HG02938 (cell line): ENCODE measurements around the gene EFNA4.
A peak's percentile ranks its signal among the peaks of the same experiment; 100 is the strongest.

Experiments
- ATAC-seq: cut with Tn5 transposase; IDR thresholded peaks from one replicate; pipeline ENCODE4 v1.9.1; 2021; ENCODE audit warnings: mild to moderate bottlenecking, moderate library complexity; ENCODE audit not compliant: unreplicated experiment

EFNA4 gene

DNA sequence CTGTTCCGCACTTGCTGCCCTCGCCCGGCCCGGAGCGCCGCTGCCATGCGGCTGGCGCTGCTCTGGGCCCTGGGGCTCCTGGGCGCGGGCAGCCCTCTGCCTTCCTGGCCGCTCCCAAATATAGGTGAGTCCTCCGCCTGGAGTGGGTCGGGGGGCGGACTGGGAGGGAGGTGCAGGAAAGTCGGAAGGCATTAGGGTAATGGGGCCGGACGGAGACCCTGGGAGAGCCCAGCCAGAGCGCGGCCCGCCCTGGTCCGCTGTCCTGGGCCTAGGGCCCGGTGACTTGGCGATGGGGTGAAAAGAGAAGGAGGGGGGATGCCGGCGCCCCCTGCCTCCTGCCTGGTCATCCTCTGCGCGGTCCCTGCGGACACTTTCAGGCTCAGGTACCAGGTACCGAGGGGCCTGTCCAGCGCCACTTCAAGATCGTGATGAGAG, 12.2 kb upstream of the EFNA4 start:
- ATAC-seq: peak; percentile 17

- no peak for ATAC-seq
Observed at GRCh38 chr1:155051777-155052398, 11.7 kb upstream of the EFNA4 start.

DNA sequence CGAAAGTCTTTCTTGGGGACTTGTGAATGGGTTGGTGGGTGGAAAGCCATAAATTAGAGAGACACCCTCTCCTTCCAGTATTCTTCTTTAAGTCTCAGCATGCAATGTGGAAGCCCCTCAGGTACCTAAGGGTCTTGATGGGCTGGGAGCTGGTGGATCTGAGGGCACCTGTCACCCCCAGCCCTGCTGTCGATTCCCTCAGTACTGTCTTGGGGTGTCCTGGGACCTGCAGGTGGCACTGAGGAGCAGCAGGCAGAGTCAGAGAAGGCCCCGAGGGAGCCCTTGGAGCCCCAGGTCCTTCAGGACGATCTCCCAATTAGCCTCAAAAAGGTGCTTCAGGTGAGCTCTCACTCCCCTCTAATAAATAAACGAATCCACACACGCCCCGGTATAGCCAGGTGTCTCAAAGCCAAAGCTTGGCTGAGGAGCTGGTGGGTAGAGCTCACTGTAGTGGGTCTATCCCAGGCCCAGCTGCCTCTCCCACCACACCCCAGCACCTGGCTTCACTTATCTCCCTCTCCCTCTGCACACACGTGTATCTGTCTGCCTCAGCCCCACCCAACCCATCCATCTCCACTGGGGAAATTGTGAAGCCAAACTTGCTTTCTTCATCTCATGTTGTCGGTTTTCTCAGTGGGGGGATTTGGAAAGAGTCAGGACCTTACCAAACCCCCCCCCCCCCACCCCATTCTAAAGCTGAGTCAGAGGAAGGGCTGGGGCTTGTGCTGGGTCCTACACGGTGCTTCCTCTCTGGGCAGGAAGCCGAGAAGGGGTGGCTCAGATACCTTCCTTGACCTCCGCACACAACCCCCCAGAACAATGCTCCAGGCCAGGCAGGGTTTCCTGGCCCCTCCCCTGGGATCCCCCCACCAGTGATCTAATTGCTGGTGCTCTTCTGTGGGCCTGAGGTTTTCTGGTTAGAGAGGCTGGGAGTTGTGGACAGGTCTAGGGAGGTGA, 10.8 kb upstream of the EFNA4 start:
- ATAC-seq: no peak

DNA sequence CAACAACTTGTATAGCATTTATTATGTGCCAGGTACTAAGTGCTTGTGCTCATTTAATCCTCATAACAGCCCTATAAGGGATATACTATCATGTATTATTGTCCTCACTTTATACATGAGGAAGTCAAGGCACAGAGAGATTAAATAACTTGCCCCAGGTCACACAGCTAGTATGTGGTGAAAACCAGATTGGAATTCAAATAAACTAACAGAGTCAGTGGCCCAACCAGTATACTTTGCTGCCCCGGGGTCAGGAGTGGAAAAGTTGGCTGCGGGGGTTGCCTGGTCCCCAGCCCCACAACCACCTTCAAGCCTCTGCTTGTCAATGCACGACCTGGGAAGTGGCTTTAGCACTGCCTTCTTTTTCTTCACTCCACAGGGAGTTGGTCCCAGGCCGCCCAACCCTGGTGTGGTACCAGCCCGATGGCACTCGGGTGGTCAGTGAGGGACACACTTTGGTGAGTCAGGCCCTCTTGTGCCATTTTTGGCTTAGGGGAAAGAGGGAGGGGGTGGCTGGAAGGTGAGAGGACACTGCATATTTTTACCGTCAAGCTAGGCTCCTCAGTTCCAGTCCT, 9.9 kb upstream of the EFNA4 start:
- no peak for ATAC-seq

- no peak for ATAC-seq
Observed at GRCh38 chr1:155057104-155057503, 6.4 kb upstream of the EFNA4 start.

DNA sequence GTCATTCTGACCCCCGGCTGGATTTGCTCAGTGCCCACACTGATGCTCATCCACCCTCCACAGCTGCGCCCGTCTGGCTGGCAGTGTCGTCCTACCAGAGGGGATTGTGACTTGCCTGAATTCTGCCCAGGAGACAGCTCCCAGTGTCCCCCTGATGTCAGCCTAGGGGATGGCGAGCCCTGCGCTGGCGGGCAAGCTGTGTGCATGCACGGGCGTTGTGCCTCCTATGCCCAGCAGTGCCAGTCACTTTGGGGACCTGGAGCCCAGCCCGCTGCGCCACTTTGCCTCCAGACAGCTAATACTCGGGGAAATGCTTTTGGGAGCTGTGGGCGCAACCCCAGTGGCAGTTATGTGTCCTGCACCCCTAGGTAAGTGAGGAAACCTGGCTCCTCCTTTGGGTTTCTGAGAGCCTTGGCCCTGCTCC, 5.7 kb upstream of the EFNA4 start:
- no peak for ATAC-seq

DNA sequence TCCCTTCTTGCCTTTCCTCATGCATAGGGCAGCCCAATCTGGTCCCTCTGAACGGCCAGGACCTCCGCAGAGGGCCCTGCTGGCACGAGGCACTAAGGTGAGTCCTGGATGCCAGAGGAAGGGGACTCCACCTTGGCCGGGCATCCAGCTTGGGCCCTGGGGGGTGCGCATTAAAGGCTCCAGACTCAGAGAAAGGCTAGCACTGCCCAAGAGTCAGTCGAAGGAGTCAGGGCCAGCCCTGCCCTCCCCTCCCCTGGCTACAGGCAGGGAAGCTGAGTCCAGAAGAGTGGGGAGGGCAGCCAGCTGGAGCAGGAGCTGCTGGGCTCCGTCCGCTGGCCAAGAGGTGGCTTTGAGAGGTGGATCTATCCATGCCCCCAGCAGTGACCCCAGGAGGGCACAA, 2.8 kb upstream of the EFNA4 start:
- no peak for ATAC-seq

DNA sequence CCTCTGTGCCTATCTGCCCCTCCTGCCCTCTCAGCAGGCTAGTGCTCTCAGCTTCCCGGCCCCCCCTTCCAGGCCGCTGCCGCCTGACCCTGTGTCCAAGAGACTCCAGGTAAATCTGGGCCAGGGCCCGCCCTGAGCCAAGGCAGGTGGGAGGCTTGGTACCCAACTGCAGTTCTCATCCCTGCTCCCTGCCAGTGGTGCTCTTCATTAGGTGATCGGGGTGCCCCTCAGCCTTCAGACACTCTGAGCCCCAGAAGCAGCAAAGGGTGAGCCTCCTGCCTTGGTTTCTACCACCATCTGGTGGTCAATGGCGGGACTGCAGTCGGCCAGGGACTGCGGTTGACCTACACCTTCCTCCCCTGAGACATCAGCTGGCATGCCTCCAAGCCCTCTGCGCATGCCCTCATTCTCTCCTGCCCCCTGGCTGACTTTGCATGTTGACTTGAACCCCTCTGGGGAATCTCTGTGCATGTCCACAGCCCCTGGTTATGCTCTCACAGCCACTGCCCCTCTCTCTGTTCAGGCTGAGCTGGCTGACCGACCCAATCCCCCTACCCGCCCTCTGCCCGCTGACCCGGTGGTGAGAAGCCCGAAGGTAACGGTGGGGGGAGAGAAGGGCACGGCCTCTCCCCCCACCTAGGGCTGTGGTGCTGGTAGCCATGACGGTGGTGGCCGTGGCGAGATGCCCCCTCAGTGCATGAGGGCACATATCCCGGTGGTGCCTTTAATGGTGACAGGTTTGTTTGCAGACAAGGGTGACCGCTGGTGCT, 2.0 kb upstream of the EFNA4 start:
- no peak for ATAC-seq

GRCh38 chr1:155062151-155062686, 1.3 kb upstream of the EFNA4 start:
- ATAC-seq: no peak

GRCh38 chr1:155062702-155063411, 683 bp upstream of the EFNA4 start:
- ATAC-seq: no peak

DNA sequence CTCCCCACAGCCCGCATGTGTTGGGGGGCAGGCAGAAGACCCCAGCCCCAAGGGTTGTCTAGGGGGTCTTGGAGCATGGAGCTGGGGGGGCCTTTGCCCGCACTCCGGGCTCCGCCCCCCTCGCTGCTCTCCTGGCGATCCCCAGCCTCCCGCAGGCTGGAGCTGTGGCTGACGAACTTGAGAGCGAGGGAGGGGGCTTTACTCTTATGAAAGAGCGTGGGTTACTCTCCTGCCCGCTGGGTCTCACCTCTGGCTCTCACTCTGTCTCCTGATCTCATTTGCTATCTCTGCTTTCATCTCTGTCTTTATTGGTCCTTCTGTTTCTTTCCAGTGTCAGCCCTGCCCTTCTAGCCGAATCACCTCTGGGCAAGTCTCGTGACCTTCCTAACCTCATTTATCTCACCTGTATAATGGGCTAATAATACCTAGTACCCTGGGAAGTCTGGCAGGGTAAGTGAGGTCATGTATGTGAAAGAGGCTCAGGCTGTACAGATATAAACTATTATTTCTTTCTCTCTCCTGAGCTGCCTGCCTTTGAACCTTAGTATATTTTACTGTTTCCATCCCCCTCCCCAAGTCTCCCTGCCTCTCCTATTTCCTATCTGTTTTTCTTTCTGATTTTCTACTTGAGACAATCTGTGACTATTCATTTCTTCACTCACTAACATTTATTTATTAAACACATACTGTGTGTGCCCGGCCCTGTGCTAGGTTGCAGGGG, 731 bp downstream of the EFNA4 start:
- ATAC-seq: no peak

DNA sequence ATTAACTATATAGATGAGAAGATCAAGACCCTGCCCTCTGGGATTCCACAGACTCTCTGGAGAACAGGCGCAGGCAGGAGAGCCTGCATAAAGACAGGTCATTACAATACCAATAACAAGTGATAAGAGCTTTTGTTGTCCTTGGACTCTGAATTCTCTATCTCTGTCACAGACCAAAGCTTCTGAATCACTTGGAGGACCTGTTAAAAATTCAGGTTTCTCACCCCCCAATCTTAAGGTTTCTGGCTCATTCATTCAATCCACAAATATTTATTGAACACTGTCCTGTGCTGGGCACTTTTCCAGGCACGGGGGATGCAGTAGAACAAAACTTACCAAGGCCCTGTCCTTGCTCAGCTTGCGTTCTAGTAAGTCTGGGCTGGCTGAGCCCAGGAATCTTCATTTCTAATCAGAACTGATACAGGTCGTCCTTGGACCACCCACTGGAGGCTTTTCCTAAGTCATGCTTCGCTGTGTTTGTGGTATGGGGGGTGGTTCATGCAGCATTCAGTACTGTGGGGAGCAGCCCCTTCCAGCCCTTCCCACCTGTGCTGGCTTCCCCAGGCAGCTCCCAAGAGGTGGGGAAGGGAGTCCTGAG, 1.4 kb downstream of the EFNA4 start:
- ATAC-seq: no peak

DNA sequence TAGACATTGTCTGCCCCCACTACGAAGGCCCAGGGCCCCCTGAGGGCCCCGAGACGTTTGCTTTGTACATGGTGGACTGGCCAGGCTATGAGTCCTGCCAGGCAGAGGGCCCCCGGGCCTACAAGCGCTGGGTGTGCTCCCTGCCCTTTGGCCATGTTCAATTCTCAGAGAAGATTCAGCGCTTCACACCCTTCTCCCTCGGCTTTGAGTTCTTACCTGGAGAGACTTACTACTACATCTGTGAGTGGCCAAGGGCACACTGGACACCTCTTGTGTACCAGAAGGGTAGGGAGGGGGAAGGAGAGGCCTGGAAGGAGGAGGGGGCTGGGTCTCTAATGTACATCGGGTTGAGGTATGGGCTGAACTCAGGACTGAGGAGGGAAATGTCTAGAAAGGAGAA, 3.2 kb downstream of the EFNA4 start:
- ATAC-seq: no peak

- ATAC-seq: no peak
Observed at GRCh38 chr1:155068599-155068998, 5.1 kb downstream of the EFNA4 start.

DNA sequence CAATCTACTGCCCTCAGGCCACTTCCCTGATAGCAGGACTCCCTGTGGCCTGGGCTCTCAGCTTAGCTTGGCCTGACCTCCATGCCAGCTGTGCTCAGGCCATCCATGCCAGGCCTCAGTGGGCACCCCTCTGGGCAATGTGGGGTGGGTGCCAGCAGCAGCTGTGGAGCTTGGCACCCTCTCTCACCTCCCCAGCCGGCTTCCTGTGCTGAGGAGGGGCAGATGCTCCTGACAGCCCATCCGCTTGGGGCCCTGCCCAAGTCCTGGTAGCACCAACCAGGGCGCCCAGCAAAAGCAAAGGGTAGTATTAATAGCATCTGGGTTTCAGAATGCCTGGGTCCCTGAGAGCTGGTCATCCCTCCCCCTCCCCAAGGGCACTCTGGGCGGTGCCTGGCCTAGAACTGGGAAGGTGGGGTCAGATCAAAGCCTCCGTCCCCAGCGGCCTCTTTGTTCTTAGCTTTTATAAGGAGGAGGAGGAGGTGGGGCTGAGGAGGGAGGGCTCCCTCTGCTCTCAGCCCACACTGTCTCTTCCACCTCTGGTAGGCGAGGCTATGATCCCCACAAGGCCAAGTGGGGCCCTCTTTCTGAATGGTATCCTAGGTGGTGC, 6.1 kb downstream of the EFNA4 start:
- ATAC-seq: no peak

GRCh38 chr1:155070158-155070621, 6.7 kb downstream of the EFNA4 start:
- no peak for ATAC-seq

- ATAC-seq: peak; percentile 59
Observed at GRCh38 chr1:155070721-155071569, 7.4 kb downstream of the EFNA4 start.

DNA sequence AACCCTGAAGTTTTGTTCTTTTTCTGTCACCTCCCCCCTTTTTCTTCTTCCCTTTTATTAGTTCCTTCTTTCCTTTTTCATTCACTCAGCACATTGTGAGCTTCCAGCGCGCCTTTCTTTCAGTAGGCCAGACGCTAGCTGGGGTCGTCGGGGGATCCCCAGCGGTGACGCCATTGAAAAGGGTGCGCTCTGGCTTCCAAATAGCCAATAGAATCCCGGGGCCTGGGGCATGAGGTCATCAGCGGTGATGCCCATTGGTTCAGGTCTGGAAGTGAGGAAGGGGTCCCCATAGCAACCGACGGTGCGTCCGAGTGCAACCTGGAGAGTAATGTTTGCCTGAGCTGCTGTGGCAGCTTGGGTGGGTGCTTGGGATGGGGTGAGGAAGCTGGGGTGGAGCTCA, 8.2 kb downstream of the EFNA4 start:
- ATAC-seq: no peak
